Motor neuron (in vitro differentiated cells): ENCODE results near the gene CARD9. TPM values are rescaled to one million over a fixed set of nuclear protein-coding genes. Genes with fewer than 3 reads are reported as not detected.
A peak's percentile ranks its signal among the peaks of the same experiment; 100 is the strongest.

Experiments used
- ATAC-seq, 8 experiments: fragments of 200-7000 bp; cut with Tn5 transposase; replicated peaks in 6 of 8; 2 replicates each; pipeline ENCODE4 v1.8.0; 2021; ENCODE audit warnings: mild to moderate bottlenecking in 8 of 8, moderate library complexity in 8 of 8
- H3K27ac ChIP-seq, 2 donors: fragments of 250-450 bp; sonication (Bioruptor Pico); 2 replicates each; pipeline ENCODE4 v1.9.0; 2021; ENCODE audit warnings: antibody characterized with exemption in 2 of 2, mild to moderate bottlenecking in 2 of 2, moderate library complexity in 1 of 2
- H3K4me1 ChIP-seq, 2 donors: fragments of 250-450 bp; sonication (Bioruptor Pico); replicated peaks in 1 of 2; 2 replicates each; pipeline ENCODE4 v1.6.1; 2021; ENCODE audit warnings: antibody characterized with exemption in 2 of 2, mild to moderate bottlenecking in 2 of 2, moderate library complexity in 1 of 2
- H3K4me3 ChIP-seq, 5 donors: fragments of 250-450 bp; sonication (Bioruptor Pico); 2 replicates each; pipeline ENCODE4 v1.9.0; 2021; ENCODE audit warnings: antibody characterized with exemption in 5 of 5, mild to moderate bottlenecking in 5 of 5, moderate library complexity in 4 of 5
- WGBS, 10 experiments: fragments of 450-650 bp; shearing (Covaris generic); methylation state at CpG; one replicate each; pipeline ENCODE4 v1.0.0; 2022; 5-methylcytosine and 5-hydroxymethylcytosine counted together
- in situ Hi-C, 9 experiments: fragments of 400-800 bp; cut with MboI; loops; one replicate each; pipeline ENCODE4 v1.15.0; 2021; ENCODE audit warnings: low sequenced_read_pairs in 9 of 9, low pct_unique_long_range_greater_than_20kb in 2 of 9; ENCODE audit not compliant: unreplicated experiment in 9 of 9
- total RNA-seq, 8 experiments: library from RNA; unstranded; fragments of 300-600 nt; gene quantifications; 2 replicates each; pipeline versions ENCODE4 v1.2.3 to v1.2.4, GENCODE V29; 2022

Gene CARD9
- total RNA-seq, 8 experiments from 2014 or later, result 0.46 to 3.5 (median 1.9) TPM

- Histone ChIP-seq H3K27ac (no peak overlapping the region), H3K4me3 (no peak overlapping the region), H3K4me1 (no peaks in the 10 kb centered on the region)
- 94 to 100% (median 97%) methylated on average over 1 to 10 of the region's 11 CpGs; no CpG with 5 or more reads in 3 of the 10 experiments for WGBS, 10 experiments
- in situ Hi-C loops, result no loop called here
- no peak for ATAC-seq
These were observed 11.5 kb upstream of the CARD9 start for GRCh38 chr9:136385015-136385414.

- in situ Hi-C loops, result no loop called here
- WGBS, 10 experiments, result 90 to 100% (median 100%) methylated on average over 2 to 3 of the region's 20 CpGs; no CpG with 5 or more reads in 7 of the 10 experiments
These were observed 10.0 kb upstream of the CARD9 start for GRCh38 chr9:136383436-136383835.

GRCh38 chr9:136381966-136382513 lies 8.6 kb upstream of the CARD9 start:
- ATAC-seq, result peak in 3 of 8 experiments; percentile 2 to 5 (median 4)
- 89% methylated on average over 3 of the region's 25 CpGs; no CpG with 5 or more reads in 9 of the 10 experiments for WGBS, 10 experiments
- Histone ChIP-seq H3K4me3 (no peak overlapping the region), H3K4me1 (no peaks in the 10 kb centered on the region), H3K27ac (no peak overlapping the region)
- in situ Hi-C loops, result no loop called here

More at GRCh38 chr9:136383436-136383835, 10.0 kb upstream of the CARD9 start:
- H3K4me1 ChIP-seq, result no peaks in the 10 kb centered on the region
- H3K27ac ChIP-seq, result no peak overlapping the region
- no peak overlapping the region for H3K4me3 ChIP-seq
- ATAC-seq, result no peak

- WGBS, 10 experiments, result 70 to 100% (median 90%) methylated on average over 1 to 2 of the region's 9 CpGs; no CpG with 5 or more reads in 7 of the 10 experiments
- in situ Hi-C loops, result no loop called here
- Histone ChIP-seq H3K4me3 (no peak overlapping the region), H3K27ac (no peak overlapping the region), H3K4me1 (no peaks in the 10 kb centered on the region)
- ATAC-seq, result peak in 2 of 8 experiments; percentile 13 to 68
These were observed 7.8 kb upstream of the CARD9 start for GRCh38 chr9:136381311-136381710.

- no CpG with 5 or more reads among the region's 17 CpGs for WGBS, 10 experiments
- H3K27ac ChIP-seq, result no peak overlapping the region
- no peak for ATAC-seq
- H3K4me1 ChIP-seq, result no peaks in the 10 kb centered on the region
- no peak overlapping the region for H3K4me3 ChIP-seq
- in situ Hi-C loops, result no loop called here
These were observed 6.9 kb upstream of the CARD9 start for GRCh38 chr9:136380381-136380780.

GRCh38 chr9:136379891-136380290 lies 6.4 kb upstream of the CARD9 start:
- ATAC-seq, result no peak
- H3K4me3 ChIP-seq, result no peak overlapping the region
- in situ Hi-C loops, result no loop called here
- H3K4me1 ChIP-seq, result no peaks in the 10 kb centered on the region
- WGBS, 10 experiments, result 80 to 100% (median 86%) methylated on average over 1 to 3 of the region's 11 CpGs; no CpG with 5 or more reads in 7 of the 10 experiments
- H3K27ac ChIP-seq, result no peak overlapping the region

GRCh38 chr9:136379401-136379800 lies 5.9 kb upstream of the CARD9 start:
- H3K4me1 ChIP-seq, result no peaks in the 10 kb centered on the region
- WGBS, 10 experiments, result 81 to 100% (median 92%) methylated on average over 1 to 2 of the region's 11 CpGs; no CpG with 5 or more reads in 6 of the 10 experiments
- no peak for ATAC-seq
- no peak overlapping the region for H3K27ac ChIP-seq
- in situ Hi-C loops, result no loop called here
- H3K4me3 ChIP-seq, result no peak overlapping the region

GRCh38 chr9:136379003-136379287 lies 5.5 kb upstream of the CARD9 start:
- WGBS, 10 experiments, result 76% methylated on average over 3 of the region's 18 CpGs; no CpG with 5 or more reads in 9 of the 10 experiments
- in situ Hi-C loops, result no loop called here
- ATAC-seq, result peak in 1 of 8 experiments; percentile 2

GRCh38 chr9:136378170-136379002 lies 4.9 kb upstream of the CARD9 start:
- Histone ChIP-seq H3K27ac (no peak overlapping the region), H3K4me1 (peaks cover 7 to 9% of the 10 kb centered on the region in 2 donors), H3K4me3 (no peak overlapping the region)
- WGBS, 10 experiments, result no CpG with 5 or more reads among the region's 28 CpGs
- in situ Hi-C loops, result no loop called here
- ATAC-seq, result peak in 2 of 8 experiments; percentile 3 to 9

More at GRCh38 chr9:136379003-136379287, 5.5 kb upstream of the CARD9 start:
- Histone ChIP-seq H3K27ac (no peak overlapping the region), H3K4me3 (no peak overlapping the region), H3K4me1 (peaks cover 1 to 3% of the 10 kb centered on the region in 2 donors)

- 90 to 94% (median 93%) methylated on average over 2 to 3 of the region's 32 CpGs; no CpG with 5 or more reads in 7 of the 10 experiments for WGBS, 10 experiments
These were observed 4.1 kb upstream of the CARD9 start for GRCh38 chr9:136377341-136378169.

GRCh38 chr9:136376457-136376856 lies 3.0 kb upstream of the CARD9 start:
- in situ Hi-C loops, result no loop called here

More at GRCh38 chr9:136377341-136378169, 4.1 kb upstream of the CARD9 start:
- Histone ChIP-seq H3K4me3 (no peak overlapping the region), H3K27ac (no peak overlapping the region), H3K4me1 (peaks cover 15 to 17% of the 10 kb centered on the region in 2 donors)
- in situ Hi-C loops, result no loop called here
- no peak for ATAC-seq

GRCh38 chr9:136375096-136375495 lies 1.6 kb upstream of the CARD9 start:
- no peak overlapping the region for H3K27ac ChIP-seq
- in situ Hi-C loops, result no loop called here
- ATAC-seq, result no peak
- 83 to 100% (median 94%) methylated on average over 1 to 9 of the region's 12 CpGs; no CpG with 5 or more reads in 5 of the 10 experiments for WGBS, 10 experiments
- peaks cover 22 to 25% of the 10 kb centered on the region in 2 donors for H3K4me1 ChIP-seq
- no peak overlapping the region for H3K4me3 ChIP-seq

More at GRCh38 chr9:136376457-136376856, 3.0 kb upstream of the CARD9 start:
- H3K4me3 ChIP-seq, result no peak overlapping the region
- no peak overlapping the region for H3K27ac ChIP-seq
- WGBS, 10 experiments, result 81 to 100% (median 100%) methylated on average over 1 to 4 of the region's 8 CpGs; no CpG with 5 or more reads in 7 of the 10 experiments
- no peak for ATAC-seq
- H3K4me1 ChIP-seq, result peaks cover 22 to 25% of the 10 kb centered on the region in 2 donors

GRCh38 chr9:136374183-136374575 lies 710 bp upstream of the CARD9 start:
- in situ Hi-C loops, result no loop called here
- peaks cover 22 to 25% of the 10 kb centered on the region in 2 donors for H3K4me1 ChIP-seq
- H3K4me3 ChIP-seq, result no peak overlapping the region
- no peak for ATAC-seq
- WGBS, 10 experiments, result 80 to 100% (median 100%) methylated on average over 1 to 2 of the region's 14 CpGs; no CpG with 5 or more reads in 7 of the 10 experiments
- peak overlapping the region; percentile 68 to 75 for H3K27ac ChIP-seq
